T-cell (primary cell): ENCODE results near the gene DUSP22. TPM values are rescaled to one million over a fixed set of nuclear protein-coding genes. Genes with fewer than 3 reads are reported as not detected.

ENCODE experiments used
- ATAC-seq, 4 experiments: fragments of 200-7000 bp in 3 of 4; fragments of 150-1000 bp in 1 of 4; cut with Tn5 transposase; replicated peaks in 1 of 4; 1 replicate in 3 of 4; 2 replicates in 1 of 4; pipeline ENCODE4 v1.10.0; 2021; ENCODE audit warnings: moderate library complexity in 3 of 4, mild to moderate bottlenecking in 2 of 4, moderate number of reproducible peaks in 1 of 4
- CTCF ChIA-PET, 2 donors: fragments of 300-600 bp; sonication (Branson Sonifier 250); formaldehyde crosslinking; loops; one replicate each; lab custom pipeline; 2022; ENCODE audit warnings: antibody characterized with exemption in 2 of 2; lab: Charles Lee
- POLR2A ChIA-PET, 2 donors: fragments of 300-600 bp; sonication (Branson Sonifier 250); formaldehyde crosslinking; loops; one replicate each; lab custom pipeline; 2022; ENCODE audit warnings: antibody characterized with exemption in 2 of 2; lab: Charles Lee
- DNase-seq, 35 experiments: peaks; one replicate each; pipeline versions ENCODE4 v3.0.0 to v3.0.0-alpha.2; 2013 to 2023
- H3K27ac ChIP-seq: one replicate; pipeline ENCODE4 v1.5.1; 2013; ENCODE audit warnings: low read length
- H3K27me3 ChIP-seq, 2 experiments: replicated peaks in 1 of 2; 1 replicate in 1 of 2; 2 replicates in 1 of 2; pipeline versions ENCODE4 v1.6.1 to v1.7.0; 2013; ENCODE audit warnings: low read length in 1 of 2, mixed read lengths in 1 of 2; ENCODE audit not compliant: control insufficient read depth in 2 of 2, insufficient read depth in 2 of 2; ENCODE audit errors: extremely low read depth in 1 of 2
- H3K36me3 ChIP-seq, 2 donors: 1 replicate in 1 of 2; 2 replicates in 1 of 2; pipeline versions ENCODE4 v1.6.1 to v1.7.0; 2013; ENCODE audit warnings: low read length in 1 of 2; ENCODE audit not compliant: control insufficient read depth in 2 of 2, insufficient read depth in 1 of 2; ENCODE audit errors: extremely low read depth in 1 of 2
- H3K4me1 ChIP-seq, 2 experiments: 1 replicate in 1 of 2; 2 replicates in 1 of 2; pipeline versions ENCODE4 v1.6.1 to v1.7.0; 2013; ENCODE audit warnings: low read length in 2 of 2, mixed read lengths in 1 of 2; ENCODE audit not compliant: insufficient read depth in 2 of 2, control insufficient read depth in 1 of 2; ENCODE audit errors: extremely low read depth in 1 of 2
- H3K4me3 ChIP-seq, 2 donors: 1 replicate in 1 of 2; 2 replicates in 1 of 2; pipeline versions ENCODE4 v1.5.1 to v1.7.0; 2013; ENCODE audit warnings: mild to moderate bottlenecking in 2 of 2, low read length in 1 of 2, moderate library complexity in 1 of 2; ENCODE audit not compliant: control insufficient read depth in 1 of 2; ENCODE audit errors: extremely low read depth in 1 of 2
- H3K9me3 ChIP-seq: 2 replicates; pipeline ENCODE4 v1.7.0; 2013
- H3K27ac Mint-ChIP-seq, 2 donors: one replicate each; pipeline ENCODE4 v1.8.0; 2020 to 2021; ENCODE audit warnings: mild to moderate bottlenecking in 2 of 2, mixed read lengths in 2 of 2
- H3K27me3 Mint-ChIP-seq, 2 donors: one replicate each; pipeline ENCODE4 v1.8.0; 2021 to 2022; ENCODE audit warnings: mixed read lengths in 2 of 2
- H3K36me3 Mint-ChIP-seq: one replicate; pipeline ENCODE4 v1.8.0; 2021; ENCODE audit warnings: mixed read lengths
- H3K4me1 Mint-ChIP-seq, 3 donors: one replicate each; pipeline ENCODE4 v1.8.0; 2020 to 2022; ENCODE audit warnings: mixed read lengths in 3 of 3, mild to moderate bottlenecking in 1 of 3
- H3K4me3 Mint-ChIP-seq, 3 donors: one replicate each; pipeline ENCODE4 v1.8.0; 2020 to 2022; ENCODE audit warnings: mild to moderate bottlenecking in 3 of 3, mixed read lengths in 3 of 3, moderate library complexity in 3 of 3
- H3K9me3 Mint-ChIP-seq, 3 donors: one replicate each; pipeline ENCODE4 v1.8.0; 2020 to 2022; ENCODE audit warnings: mixed read lengths in 3 of 3
- WGBS: methylation state at CpG from one replicate; pipeline ENCODE4 v1.1.5; 2013; ENCODE audit warnings: missing lambda C conversion rate; ENCODE audit not compliant: insufficient coverage; 5-methylcytosine and 5-hydroxymethylcytosine counted together
- total RNA-seq, 35 experiments: library from RNA in 6 of 35; stranded (reverse) in 6 of 35; fragments of 120-200 nt in 1 of 35; gene quantifications; one replicate each; pipeline versions ENCODE4 v1.2.1 to v1.2.4 and lab custom pipeline; 2013 to 2026

Gene DUSP22
- total RNA-seq, 5 donors from 2014 or later (not counting 1 experiment from before 2014, with no cell fraction given), result 32.0 to 52.4 (median 42.1) TPM

GRCh38 chr6:294656-295565 is 2.6 kb downstream of the DUSP22 start:
- ATAC-seq, result no peak
- H3K4me3 ChIP-seq, result no peak overlapping the region
- CTCF ChIA-PET, result no interaction called here
- no peak overlapping the region for H3K4me3 Mint-ChIP-seq
- no peaks in the 10 kb centered on the region for H3K27me3 ChIP-seq
- H3K36me3 Mint-ChIP-seq, result no peaks in the 10 kb centered on the region
- DNase-seq, result no peak
- no peaks in the 10 kb centered on the region for H3K9me3 ChIP-seq
- POLR2A ChIA-PET, result no interaction called here
- H3K4me1 Mint-ChIP-seq, result peaks cover 51 to 62% (median 55%) of the 10 kb centered on the region in 3 donors
- H3K27ac ChIP-seq, result no peak overlapping the region
- H3K9me3 Mint-ChIP-seq, result no peaks in the 10 kb centered on the region
- 96% methylated on average over 7 of the region's 17 CpGs for WGBS
- peak overlapping the region in 1 of 2 donors; percentile 43 for H3K27ac Mint-ChIP-seq
- peaks cover 13 to 56% of the 10 kb centered on the region in 2 experiments for H3K4me1 ChIP-seq
- no peaks in the 10 kb centered on the region for H3K36me3 ChIP-seq
- H3K27me3 Mint-ChIP-seq, result no peaks in the 10 kb centered on the region

- H3K4me3 Mint-ChIP-seq, result peak overlapping the region in 1 of 3 donors; percentile 1
- 51% methylated on average over 8 of the region's 9 CpGs for WGBS
- peak in 8 of 35 experiments; percentile 13 to 49 (median 27) for DNase-seq
- Histone ChIP-seq H3K36me3 (no peaks in the 10 kb centered on the region), H3K4me3 (no peak overlapping the region), H3K4me1 (peaks cover 11 to 50% of the 10 kb centered on the region in 2 experiments), H3K27me3 (no peaks in the 10 kb centered on the region), H3K9me3 (no peaks in the 10 kb centered on the region), H3K27ac (no peak overlapping the region)
- no peaks in the 10 kb centered on the region for H3K36me3 Mint-ChIP-seq
- ATAC-seq, result no peak
- no peaks in the 10 kb centered on the region for H3K27me3 Mint-ChIP-seq
- peaks cover 39 to 49% (median 46%) of the 10 kb centered on the region in 3 donors for H3K4me1 Mint-ChIP-seq
- H3K27ac Mint-ChIP-seq, result peak overlapping the region; percentile 36 to 70
- CTCF ChIA-PET, result no interaction called here
- POLR2A ChIA-PET, result no interaction called here
- no peaks in the 10 kb centered on the region for H3K9me3 Mint-ChIP-seq
Measured at GRCh38 chr6:296151-297122, 4.2 kb downstream of the DUSP22 start.

DNA sequence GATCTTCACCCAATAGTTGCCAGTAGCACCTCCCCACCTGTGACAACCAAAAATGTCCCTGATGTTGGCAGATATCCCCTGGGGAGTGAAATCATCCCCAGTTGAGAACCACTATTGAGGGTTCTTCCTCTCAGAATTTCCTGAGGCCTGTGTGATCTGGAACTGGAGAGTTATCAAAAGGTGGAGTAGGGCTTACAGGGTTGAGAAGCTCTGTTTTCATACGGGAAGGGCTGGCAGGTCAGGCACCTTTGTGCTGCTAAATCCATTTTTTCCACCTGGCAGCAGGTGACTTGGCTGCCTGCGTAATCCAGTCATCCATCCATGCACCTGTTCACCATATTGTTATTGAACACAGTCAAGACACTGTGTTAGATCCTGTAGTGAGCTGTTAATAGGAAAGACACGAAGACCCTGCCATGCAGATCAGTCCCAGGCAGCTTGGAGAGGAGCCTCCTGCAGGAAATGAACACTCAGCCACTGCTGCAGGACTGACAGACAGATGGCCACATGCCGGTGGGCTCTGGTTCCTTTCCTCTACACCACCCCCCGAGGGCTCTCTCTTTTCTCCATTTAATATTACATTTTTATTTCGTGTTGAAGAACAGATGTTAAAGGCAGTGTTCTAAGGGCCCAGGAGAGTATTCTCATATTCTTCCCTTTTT is 5.4 kb downstream of the DUSP22 start:
- H3K27ac ChIP-seq, result no peak overlapping the region
- WGBS, result 83% methylated on average over 4 of the region's 6 CpGs
- H3K27ac Mint-ChIP-seq, result no peak overlapping the region

DNA sequence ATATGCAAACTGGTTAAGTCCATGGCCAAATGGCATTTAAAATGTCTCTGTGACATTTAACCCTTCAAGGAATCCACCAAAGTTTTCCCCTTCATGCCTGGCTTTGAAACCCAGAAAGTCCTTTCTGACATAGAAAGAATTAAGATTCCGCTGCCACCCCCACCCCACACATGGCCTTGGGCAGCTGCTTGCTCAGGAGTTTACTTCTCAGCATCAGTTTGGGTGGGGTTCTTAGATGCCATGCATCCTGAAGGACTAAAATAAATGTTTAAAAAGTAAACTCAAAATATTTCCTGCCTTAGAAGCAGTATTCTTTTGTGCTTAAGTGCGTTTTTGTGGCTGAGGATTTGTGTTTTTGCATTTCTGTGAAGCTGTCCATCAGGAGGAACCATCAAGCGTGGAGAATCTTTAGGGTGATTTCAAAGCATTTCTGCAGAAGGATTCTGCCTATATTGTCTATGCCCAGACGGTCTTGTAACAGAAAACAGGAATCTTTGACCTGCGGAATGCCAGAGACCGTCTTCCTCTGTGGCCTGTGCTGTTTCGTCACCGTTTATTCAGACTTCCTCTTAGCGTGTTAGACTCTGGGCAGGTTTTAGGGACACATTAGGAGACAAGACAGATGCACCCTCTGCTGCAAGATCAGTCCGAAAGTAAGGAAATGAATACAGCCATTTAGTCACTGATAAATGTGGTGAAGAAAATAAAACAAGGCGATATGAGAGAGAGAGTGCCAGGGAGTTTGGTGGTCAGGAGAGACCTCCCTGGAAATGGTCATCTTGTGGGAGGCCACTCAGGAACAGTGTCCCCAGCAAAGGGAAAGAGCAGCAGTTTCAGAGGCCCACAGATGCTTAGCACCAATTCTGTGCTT is 6.2 kb downstream of the DUSP22 start:
- Mint-ChIP-seq H3K36me3 (no peaks in the 10 kb centered on the region), H3K9me3 (no peaks in the 10 kb centered on the region), H3K27ac (no peak overlapping the region), H3K4me3 (no peak overlapping the region), H3K4me1 (peaks cover 32 to 40% (median 38%) of the 10 kb centered on the region in 3 donors), H3K27me3 (no peaks in the 10 kb centered on the region)
- 74% methylated on average over 10 of the region's 11 CpGs for WGBS
- Histone ChIP-seq H3K4me1 (peaks cover 11 to 39% of the 10 kb centered on the region in 2 experiments), H3K36me3 (no peaks in the 10 kb centered on the region), H3K4me3 (no peak overlapping the region), H3K27me3 (no peaks in the 10 kb centered on the region), H3K9me3 (no peaks in the 10 kb centered on the region), H3K27ac (no peak overlapping the region)
- no peak for ATAC-seq
- ChIA-PET POLR2A (interaction anchor here in 1 of 2 donors (0.5 kb wide), 1 partner anchor 9 kb away, joined by 11 read pairs; no protein-coding TSS in a partner anchor), CTCF (no interaction called here)
- DNase-seq, result peak in 1 of 35 experiments; percentile 19

More for the DNA sequence above, 5.4 kb downstream of the DUSP22 start:
- H3K4me3 ChIP-seq, result no peak overlapping the region
- POLR2A ChIA-PET, result interaction anchor here in 1 of 2 donors (0.5 kb wide), 1 partner anchor 10 kb away, joined by 11 read pairs; no protein-coding TSS in a partner anchor
- DNase-seq (no peak), ATAC-seq (no peak)
- H3K36me3 ChIP-seq, result no peaks in the 10 kb centered on the region
- H3K4me3 Mint-ChIP-seq, result peak overlapping the region in 1 of 3 donors; percentile 1
- CTCF ChIA-PET, result no interaction called here
- H3K9me3 ChIP-seq, result no peaks in the 10 kb centered on the region
- peaks cover 37 to 47% (median 45%) of the 10 kb centered on the region in 3 donors for H3K4me1 Mint-ChIP-seq
- no peaks in the 10 kb centered on the region for H3K9me3 Mint-ChIP-seq
- H3K4me1 ChIP-seq, result peaks cover 11 to 47% of the 10 kb centered on the region in 2 experiments
- H3K27me3 Mint-ChIP-seq, result no peaks in the 10 kb centered on the region
- no peaks in the 10 kb centered on the region for H3K36me3 Mint-ChIP-seq
- H3K27me3 ChIP-seq, result no peaks in the 10 kb centered on the region

- Histone ChIP-seq H3K9me3 (no peaks in the 10 kb centered on the region), H3K4me1 (peaks cover 11 to 35% of the 10 kb centered on the region in 2 experiments), H3K27me3 (no peaks in the 10 kb centered on the region), H3K27ac (no peak overlapping the region), H3K4me3 (no peak overlapping the region), H3K36me3 (no peaks in the 10 kb centered on the region)
- DNase-seq (no peak), ATAC-seq (no peak)
- Mint-ChIP-seq H3K4me1 (peaks cover 29 to 35% (median 35%) of the 10 kb centered on the region in 3 donors), H3K9me3 (no peaks in the 10 kb centered on the region), H3K36me3 (peaks cover under 1% of the 10 kb centered on the region), H3K27ac (no peak overlapping the region), H3K27me3 (no peaks in the 10 kb centered on the region), H3K4me3 (no peak overlapping the region)
- ChIA-PET POLR2A (interaction anchor here in 1 of 2 donors (0.6 kb wide), 1 partner anchor 19 kb away, joined by 3 read pairs; no protein-coding TSS in a partner anchor), CTCF (interaction anchor here in 1 of 2 donors (0.6 kb wide), 1 partner anchor 13 kb away, joined by 3 read pairs; no protein-coding TSS in a partner anchor)
- WGBS, result 77% methylated on average over 9 of the region's 10 CpGs
Measured at GRCh38 chr6:299104-299980, 7.1 kb downstream of the DUSP22 start.
